Ovary (tissue), 9 donors: Measurements from ENCODE around the gene GJA4. TPM values are rescaled to one million over a fixed set of nuclear protein-coding genes. Genes with fewer than 3 reads are reported as not detected.

ENCODE experiments used
- DNase-seq, 5 donors: peaks; one replicate each; pipeline ENCODE4 v3.0.0-alpha.2; 2019 to 2020
- H3K27ac ChIP-seq, 2 donors: fragments of 200-600 bp; one replicate each; pipeline versions ENCODE4 v1.5.1 to v1.8.0; 2019 to 2022
- H3K27me3 ChIP-seq: fragments of 200-600 bp; one replicate; pipeline ENCODE4 v1.8.0; 2022
- H3K36me3 ChIP-seq: fragments of 200-600 bp; sonication (generic); one replicate; pipeline ENCODE4 v1.5.1; 2019
- H3K4me1 ChIP-seq: one replicate; pipeline ENCODE4 v1.8.1; 2013; ENCODE audit warnings: mild to moderate bottlenecking, moderate library complexity; ENCODE audit not compliant: insufficient read depth
- H3K4me3 ChIP-seq: fragments of 200-600 bp; sonication (generic); one replicate; pipeline ENCODE4 v1.5.1; 2017
- H3K9me3 ChIP-seq, 2 donors: fragments of 200-600 bp in 1 of 2; sonication (generic) in 1 of 2; one replicate each; pipeline versions ENCODE4 v1.5.1 to v1.8.1; 2013 to 2019; ENCODE audit warnings: mild to moderate bottlenecking in 1 of 2, moderate library complexity in 1 of 2
- CTCF ChIP-seq, 3 donors: fragments of 450-650 bp in 2 of 3; fragments of 200-600 bp in 1 of 3; IDR thresholded peaks; one replicate each; pipeline versions ENCODE4 v1.5.1 to v1.8.0; 2016 to 2022; ENCODE audit warnings: antibody characterized with exemption in 3 of 3, mild to moderate bottlenecking in 1 of 3
- EP300 ChIP-seq: sonication (generic); formaldehyde crosslinking; IDR thresholded peaks from one replicate; pipeline ENCODE4 v1.6.1; 2017; ENCODE audit warnings: antibody characterized with exemption
- POLR2A ChIP-seq: fragments of 450-650 bp; IDR thresholded peaks from one replicate; pipeline ENCODE4 v1.6.1; 2017; ENCODE audit warnings: antibody characterized with exemption, mild to moderate bottlenecking, moderate library complexity
- WGBS, 3 donors: extraction: QIAGEN DNeasy Blood & Tissue Kit in 1 of 3; methylation state at CpG; one replicate each; pipeline versions ENCODE4 v1.1.5 to v1.1.7; 2013 to 2017; 5-methylcytosine and 5-hydroxymethylcytosine counted together
- intact Hi-C, 4 donors: fragments of 100-400 bp; cut with DNase I; formaldehyde crosslinking; loops; one replicate each; pipeline versions ENCODE4 v1.11.0 to v1.15.1; 2022 to 2023
- polyA plus RNA-seq, 2 donors: library from polyadenylated mRNA; stranded (reverse); fragments of 200-250 nt in 1 of 2; fragments of 350-450 nt in 1 of 2; fragmentation: Illumina TruSeq in 1 of 2; extraction: RNeasy Lipid Tissue Mini Kit (QIAGEN cat#74804) in 1 of 2; gene quantifications; one replicate each; pipeline ENCODE4 v1.2.3, GENCODE V29; 2013 to 2014
- total RNA-seq, 7 donors: library from RNA; depleted of rRNA in 2 of 7; stranded (reverse); fragments of >200 nt in 2 of 7; fragmentation: NEBNext Ultra II Directional in 3 of 7; extraction: Animal tissue kit (Norgen Biotek cat#: 25700) in 3 of 7; gene quantifications; one replicate each; pipeline versions ENCODE4 v1.1.0 to v1.2.4, GENCODE V29; 2016 to 2023
- donor health status: DM: no; HTN: no; CAD: no; lungs with moderate emphysema.
- donor health status: DM: no; HTN: no; CAD: no.
- donor health status: Bipolar disorder and iron deficiency.
- donor health status: DM: yes; HTN: yes; CAD: no.
- donor health status: DM: no; HTN: no; CAD: no.
- donor health status: DM: yes; HTN: yes; CAD: no.

The GJA4 gene
- total and polyA plus RNA-seq, 9 donors, result 4.9 to 149 (median 9.5) TPM

GRCh38 chr1:34750610-34751009, 42.2 kb upstream of the GJA4 start:
- no peak for TF ChIP-seq POLR2A
- no peak for TF ChIP-seq EP300
- no peak for TF ChIP-seq CTCF (IDR thresholded peaks at IDR 0.05)
- 82 to 85% (median 84%) methylated on average over 5 of the region's 5 CpGs for WGBS, 3 donors
- H3K4me3 ChIP-seq, result no peak overlapping the region
- H3K27me3 ChIP-seq, result no peaks in the 10 kb centered on the region
- H3K4me1 ChIP-seq, result no peaks in the 10 kb centered on the region
- H3K9me3 ChIP-seq, result no peaks in the 10 kb centered on the region
- no peak overlapping the region for H3K27ac ChIP-seq
- H3K36me3 ChIP-seq, result no peaks in the 10 kb centered on the region
- DNase-seq, result no peak
- intact Hi-C loops, result no loop called here

- DNase-seq, result no peak
- H3K27me3 ChIP-seq, result no peaks in the 10 kb centered on the region
- no peak for TF ChIP-seq CTCF (IDR thresholded peaks at IDR 0.05)
- no peak for TF ChIP-seq EP300
- no peak for TF ChIP-seq POLR2A
- H3K27ac ChIP-seq, result no peak overlapping the region
- no peaks in the 10 kb centered on the region for H3K36me3 ChIP-seq
- H3K4me1 ChIP-seq, result no peaks in the 10 kb centered on the region
- intact Hi-C loops, result no loop called here
- WGBS, 3 donors, result 72 to 91% (median 72%) methylated on average over 3 of the region's 3 CpGs
- H3K9me3 ChIP-seq, result no peaks in the 10 kb centered on the region
- H3K4me3 ChIP-seq, result no peak overlapping the region
These were observed 39.6 kb upstream of the GJA4 start for GRCh38 chr1:34753163-34753562.

GRCh38 chr1:34754964-34755637, 37.7 kb upstream of the GJA4 start, which contains the start of gene GJB5:
Gene GJB5 (plus strand): TSS chr1:34755047. CDS start chr1:34757331, 2,284 bp downstream.
- WGBS, 3 donors, result 58 to 71% (median 65%) methylated on average over 13 of the region's 13 CpGs

GRCh38 chr1:34755961-34756360, 36.8 kb upstream of the GJA4 start:
- no peaks in the 10 kb centered on the region for H3K36me3 ChIP-seq
- intact Hi-C loops, result no loop called here
- 89 to 93% (median 92%) methylated on average over 6 of the region's 6 CpGs for WGBS, 3 donors
- no peaks in the 10 kb centered on the region for H3K27me3 ChIP-seq
- H3K4me3 ChIP-seq, result no peak overlapping the region
- TF ChIP-seq POLR2A, result no peak
- no peak for TF ChIP-seq EP300
- no peak for TF ChIP-seq CTCF (IDR thresholded peaks at IDR 0.05)
- H3K4me1 ChIP-seq, result no peaks in the 10 kb centered on the region
- no peaks in the 10 kb centered on the region for H3K9me3 ChIP-seq
- no peak overlapping the region for H3K27ac ChIP-seq
- DNase-seq, result no peak

More at GRCh38 chr1:34754964-34755637, 37.7 kb upstream of the GJA4 start, which contains the start of gene GJB5:
- no peak for TF ChIP-seq EP300
- no peak for TF ChIP-seq POLR2A
- no peak for TF ChIP-seq CTCF (IDR thresholded peaks at IDR 0.05)
- intact Hi-C loops, result no loop called here
- H3K4me1 ChIP-seq, result no peaks in the 10 kb centered on the region
- H3K9me3 ChIP-seq, result no peaks in the 10 kb centered on the region
- DNase-seq, result no peak
- no peaks in the 10 kb centered on the region for H3K27me3 ChIP-seq
- H3K27ac ChIP-seq, result no peak within 1 kb of the TSS
- H3K36me3 ChIP-seq, result no peaks in the 10 kb centered on the region
- H3K4me3 ChIP-seq, result no peak within 1 kb of the TSS
